Measurements from ENCODE around the gene MACROH2A1. TPM values are rescaled to one million over a fixed set of nuclear protein-coding genes. Genes with fewer than 3 reads are reported as not detected.

MACROH2A1 gene
- total RNA-seq, 2 donors from 2014 or later, result 189 to 191 TPM

GRCh38 chr5:135323227-135323626, 75.8 kb downstream of the MACROH2A1 start:
- no peak for DNase-seq (ENCODE audit: low spot score)
- WGBS, result 67% methylated on average over 8 of the region's 8 CpGs
- TF ChIP-seq CTCF (IDR thresholded peaks at IDR 0.05), result no peak
- no peak for TF ChIP-seq POLR2AphosphoS5 (IDR thresholded peaks at IDR 0.05)
- no peak for TF ChIP-seq POLR2A (IDR thresholded peaks at IDR 0.05)
- intact Hi-C loops (cut with DNase I), result no loop called here
- H3K36me3 ChIP-seq, result no peaks in the 10 kb centered on the region
- H3K4me3 ChIP-seq, result no peak overlapping the region
- no peaks in the 10 kb centered on the region for H3K27me3 ChIP-seq (replicated peaks; ENCODE audit: insufficient read depth)
- H3K27ac ChIP-seq, result no peak overlapping the region
- H3K4me1 ChIP-seq (replicated peaks), result peaks cover 19% of the 10 kb centered on the region
- H3K9me3 ChIP-seq, result no peaks in the 10 kb centered on the region

- Histone ChIP-seq H3K27me3 (replicated peaks; ENCODE audit: insufficient read depth) (no peaks in the 10 kb centered on the region), H3K27ac (no peak overlapping the region), H3K4me1 (replicated peaks) (peaks cover 19% of the 10 kb centered on the region), H3K9me3 (no peaks in the 10 kb centered on the region), H3K36me3 (no peaks in the 10 kb centered on the region), H3K4me3 (no peak overlapping the region)
- WGBS, result 97% methylated on average over 7 of the region's 7 CpGs
- intact Hi-C loops (cut with DNase I), result no loop called here
- DNase-seq (ENCODE audit: low spot score), result no peak
- TF ChIP-seq CTCF (IDR thresholded peaks at IDR 0.05) (no peak), POLR2AphosphoS5 (IDR thresholded peaks at IDR 0.05) (no peak), POLR2A (IDR thresholded peaks at IDR 0.05) (no peak)
These were observed 76.3 kb downstream of the MACROH2A1 start for GRCh38 chr5:135322744-135323143.

- WGBS, result 91% methylated on average over 4 of the region's 4 CpGs
- Histone ChIP-seq H3K27me3 (replicated peaks; ENCODE audit: insufficient read depth) (no peaks in the 10 kb centered on the region), H3K27ac (no peak overlapping the region), H3K4me1 (replicated peaks) (peaks cover 19% of the 10 kb centered on the region), H3K4me3 (no peak overlapping the region), H3K9me3 (no peaks in the 10 kb centered on the region), H3K36me3 (no peaks in the 10 kb centered on the region)
- no peak for DNase-seq (ENCODE audit: low spot score)
- TF ChIP-seq POLR2A (IDR thresholded peaks at IDR 0.05) (no peak), POLR2AphosphoS5 (IDR thresholded peaks at IDR 0.05) (no peak), CTCF (IDR thresholded peaks at IDR 0.05) (no peak)
- intact Hi-C loops (cut with DNase I), result no loop called here
These were observed 76.8 kb downstream of the MACROH2A1 start for GRCh38 chr5:135322271-135322670.

- Histone ChIP-seq H3K27ac (no peak overlapping the region), H3K36me3 (no peaks in the 10 kb centered on the region), H3K27me3 (replicated peaks; ENCODE audit: insufficient read depth) (no peaks in the 10 kb centered on the region), H3K4me1 (replicated peaks) (peaks cover 19% of the 10 kb centered on the region), H3K9me3 (no peaks in the 10 kb centered on the region), H3K4me3 (no peak overlapping the region)
- no peak for DNase-seq (ENCODE audit: low spot score)
- intact Hi-C loops (cut with DNase I), result no loop called here
- no peak for TF ChIP-seq POLR2AphosphoS5 (IDR thresholded peaks at IDR 0.05)
- TF ChIP-seq CTCF (IDR thresholded peaks at IDR 0.05), result no peak
- TF ChIP-seq POLR2A (IDR thresholded peaks at IDR 0.05), result no peak
- 92% methylated on average over 15 of the region's 15 CpGs for WGBS
These were observed 78.1 kb downstream of the MACROH2A1 start for GRCh38 chr5:135320718-135321484.
